A673 (cell line): ENCODE data around the gene AVP. TPM values are rescaled to one million over a fixed set of nuclear protein-coding genes. Genes with fewer than 3 reads are reported as not detected.

Experiments used
- BruUV-seq: library from RNA; stranded (reverse); fragments of 400-500 nt; replicated peaks from 2 replicates; lab custom pipeline; 2021; lab: Mats Ljungman, UMichigan
- CTCF ChIA-PET: fragments of 300-600 bp; sonication (Branson Sonifier 250); formaldehyde crosslinking; loops from one replicate; lab custom pipeline; 2022; ENCODE audit warnings: antibody characterized with exemption; lab: Charles Lee
- POLR2A ChIA-PET: fragments of 300-600 bp; sonication (Branson Sonifier 250); formaldehyde crosslinking; loops from one replicate; lab custom pipeline; 2022; ENCODE audit warnings: antibody characterized with exemption; ENCODE audit not compliant: low non-redundant PET; lab: Charles Lee
- DNase-seq: peaks from one replicate; pipeline ENCODE4 v3.0.0-alpha.2; 2015; ENCODE audit warnings: low spot score
- H3K27ac ChIP-seq: fragments of 200-600 bp; sonication (generic); 2 replicates; pipeline ENCODE4 v1.5.1; 2016; ENCODE audit warnings: mixed run types, low read depth, mild to moderate bottlenecking, mixed read lengths, antibody characterized with exemption, low read length; ENCODE audit not compliant: poor library complexity, severe bottlenecking
- H3K27me3 ChIP-seq: fragments of 200-600 bp; sonication (generic); replicated peaks from 2 replicates; pipeline ENCODE4 v1.6.1; 2017; ENCODE audit warnings: mixed run types, low read depth, mild to moderate bottlenecking, mixed read lengths, antibody characterized with exemption, low read length; ENCODE audit not compliant: insufficient read depth, poor library complexity
- H3K36me3 ChIP-seq: fragments of 200-600 bp; sonication (generic); 2 replicates; pipeline ENCODE4 v1.6.1; 2016; ENCODE audit warnings: mixed run types, mild to moderate bottlenecking, mixed read lengths, antibody characterized with exemption, low read length; ENCODE audit not compliant: insufficient read depth, poor library complexity, severe bottlenecking
- H3K4me1 ChIP-seq: fragments of 200-600 bp; sonication (generic); 2 replicates; pipeline ENCODE4 v1.6.1; 2017; ENCODE audit warnings: mixed run types, mild to moderate bottlenecking, mixed read lengths, antibody characterized with exemption, low read length; ENCODE audit not compliant: insufficient read depth, poor library complexity, severe bottlenecking
- H3K4me3 ChIP-seq: fragments of 200-600 bp; sonication (generic); 2 replicates; pipeline ENCODE4 v1.5.1; 2016; ENCODE audit warnings: low read depth, mixed run types, mild to moderate bottlenecking, mixed read lengths, low read length; ENCODE audit not compliant: poor library complexity, severe bottlenecking
- H3K9me3 ChIP-seq: fragments of 200-600 bp; sonication (generic); 2 replicates; pipeline ENCODE4 v1.6.1; 2016; ENCODE audit warnings: mixed run types, low read depth, mild to moderate bottlenecking, mixed read lengths, antibody characterized with exemption, low read length; ENCODE audit not compliant: poor library complexity, severe bottlenecking
- EZH2 ChIP-seq: fragments of 200-600 bp; sonication (generic); IDR thresholded peaks from 2 replicates; pipeline ENCODE4 v1.6.1; 2017; ENCODE audit warnings: borderline replicate concordance, low read depth, mild to moderate bottlenecking, mixed read lengths, antibody characterized with exemption, low read length; ENCODE audit not compliant: poor library complexity, severe bottlenecking
- intact Hi-C: fragments of 100-400 bp; cut with micrococcal nuclease; formaldehyde crosslinking; loops from one replicate; pipeline ENCODE4 v1.10.0; 2022; ENCODE audit not compliant: unreplicated experiment
- total RNA-seq: library from RNA; stranded (reverse); gene quantifications from 2 replicates; pipeline ENCODE4 v1.2.3, GENCODE V29; 2021
- TF ChIP-seq, protein P1 (sequence below): fragments of 300-800, 200-600 bp; sonication (generic); conservative IDR thresholded peaks from 2 replicates; pipeline ENCODE4 v1.5.1; 2017; ENCODE audit warnings: low read depth, mild to moderate bottlenecking, antibody characterized with exemption, low read length, moderate library complexity, mixed read lengths

Gene AVP
- total RNA-seq, 1 experiment from 2014 or later: not detected

GRCh38 chr20:3085571-3086072, 1.1 kb upstream of the AVP start:
- ChIA-PET CTCF (no interaction called here), POLR2A (no interaction called here)
- no peaks in the 10 kb centered on the region for H3K4me1 ChIP-seq
- H3K4me3 ChIP-seq: no peak overlapping the region
- no peak for TF ChIP-seq EZH2
- TF ChIP-seq, protein P1, sequence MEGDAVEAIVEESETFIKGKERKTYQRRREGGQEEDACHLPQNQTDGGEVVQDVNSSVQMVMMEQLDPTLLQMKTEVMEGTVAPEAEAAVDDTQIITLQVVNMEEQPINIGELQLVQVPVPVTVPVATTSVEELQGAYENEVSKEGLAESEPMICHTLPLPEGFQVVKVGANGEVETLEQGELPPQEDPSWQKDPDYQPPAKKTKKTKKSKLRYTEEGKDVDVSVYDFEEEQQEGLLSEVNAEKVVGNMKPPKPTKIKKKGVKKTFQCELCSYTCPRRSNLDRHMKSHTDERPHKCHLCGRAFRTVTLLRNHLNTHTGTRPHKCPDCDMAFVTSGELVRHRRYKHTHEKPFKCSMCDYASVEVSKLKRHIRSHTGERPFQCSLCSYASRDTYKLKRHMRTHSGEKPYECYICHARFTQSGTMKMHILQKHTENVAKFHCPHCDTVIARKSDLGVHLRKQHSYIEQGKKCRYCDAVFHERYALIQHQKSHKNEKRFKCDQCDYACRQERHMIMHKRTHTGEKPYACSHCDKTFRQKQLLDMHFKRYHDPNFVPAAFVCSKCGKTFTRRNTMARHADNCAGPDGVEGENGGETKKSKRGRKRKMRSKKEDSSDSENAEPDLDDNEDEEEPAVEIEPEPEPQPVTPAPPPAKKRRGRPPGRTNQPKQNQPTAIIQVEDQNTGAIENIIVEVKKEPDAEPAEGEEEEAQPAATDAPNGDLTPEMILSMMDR: no peak
- H3K36me3 ChIP-seq: no peaks in the 10 kb centered on the region
- peaks cover 33% of the 10 kb centered on the region for H3K27me3 ChIP-seq
- H3K9me3 ChIP-seq: no peaks in the 10 kb centered on the region
- BruUV-seq: no TSS peak
- no peak overlapping the region for H3K27ac ChIP-seq
- no peak for DNase-seq
- intact Hi-C loops: no loop called here

DNA sequence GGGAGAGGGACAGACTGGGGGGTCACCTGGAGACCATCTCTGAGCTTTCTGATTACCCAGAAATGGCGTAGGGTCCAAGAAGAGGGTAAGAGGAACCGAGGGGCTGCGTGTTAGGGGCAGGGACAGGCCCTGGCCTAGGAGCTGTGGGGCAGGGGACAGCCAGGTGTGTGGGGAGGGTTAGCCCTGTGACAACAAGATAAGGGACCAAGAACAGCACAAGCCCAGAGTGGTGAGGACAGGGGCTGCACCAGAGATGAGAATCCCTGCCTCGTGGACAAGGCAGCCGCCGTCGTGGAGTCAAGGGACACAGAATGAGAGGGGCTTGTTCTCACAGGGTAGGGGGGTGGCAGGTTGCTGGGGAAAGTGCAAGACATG, 449 bp upstream of the AVP start:
- CTCF ChIA-PET: no interaction called here
- H3K4me3 ChIP-seq: no peak overlapping the region
- H3K27ac ChIP-seq: no peak overlapping the region
- BruUV-seq: no TSS peak
- no peaks in the 10 kb centered on the region for H3K36me3 ChIP-seq
- intact Hi-C loops: no loop called here
- no peaks in the 10 kb centered on the region for H3K4me1 ChIP-seq
- DNase-seq: no peak
- POLR2A ChIA-PET: no interaction called here
- H3K9me3 ChIP-seq: no peaks in the 10 kb centered on the region
- TF ChIP-seq EZH2: no peak
- TF ChIP-seq, protein P1: no peak
- H3K27me3 ChIP-seq: peaks cover 37% of the 10 kb centered on the region

DNA sequence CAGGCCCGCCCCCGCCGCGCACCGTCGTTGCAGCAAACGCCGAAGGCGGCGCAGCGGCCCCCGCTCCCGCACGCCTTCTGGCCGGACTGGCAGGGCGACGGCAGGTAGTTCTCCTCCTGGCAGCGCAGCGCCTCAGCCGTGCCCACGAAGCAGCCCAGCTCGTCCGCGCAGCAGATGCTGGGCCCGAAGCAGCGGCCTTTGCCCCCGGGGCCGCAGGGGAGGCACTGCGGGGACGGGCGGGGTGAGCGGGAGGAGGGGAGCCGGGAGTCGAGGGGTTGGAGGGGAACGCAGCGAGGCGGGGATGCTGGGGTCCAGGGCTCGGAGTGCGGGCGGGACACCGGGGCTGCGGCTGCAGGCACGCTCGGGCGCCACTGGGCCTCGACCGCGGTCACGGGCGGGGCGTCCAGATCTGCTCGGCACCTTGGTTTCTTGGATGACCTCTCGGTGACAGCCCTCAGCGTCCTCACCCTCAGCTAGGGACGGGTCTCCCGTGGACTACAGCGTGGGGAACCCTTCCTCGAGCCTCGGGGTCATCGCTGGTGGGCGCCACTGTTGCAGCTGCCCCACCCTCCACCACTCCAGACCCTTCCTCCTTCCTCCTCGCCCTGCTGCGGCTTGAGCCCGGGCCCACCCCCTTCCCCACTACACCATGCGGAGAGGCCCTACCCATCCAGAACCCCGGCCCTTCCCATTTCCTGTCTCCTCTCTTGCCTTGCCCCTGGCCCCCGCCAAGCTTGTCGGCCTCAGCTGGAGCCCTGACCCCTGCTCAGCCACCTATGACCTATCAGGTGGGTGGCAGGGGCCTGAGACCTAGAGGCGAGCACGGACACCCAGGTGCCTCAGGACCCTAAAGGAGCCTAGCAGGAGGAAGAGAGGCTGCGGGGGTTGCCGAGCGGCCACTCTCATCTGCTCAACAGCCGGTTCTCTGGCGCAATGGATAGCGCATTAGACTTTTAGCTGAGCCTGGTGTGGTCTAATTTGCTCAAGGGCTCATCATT, 1.3 kb downstream of the AVP start:
- no peaks in the 10 kb centered on the region for H3K4me1 ChIP-seq
- H3K4me3 ChIP-seq: no peak overlapping the region
- TF ChIP-seq EZH2: no peak
- TF ChIP-seq, protein P1: no peak
- peaks cover 45% of the 10 kb centered on the region for H3K27me3 ChIP-seq
- ChIA-PET CTCF (no interaction called here), POLR2A (no interaction called here)
- H3K36me3 ChIP-seq: no peaks in the 10 kb centered on the region
- no peak overlapping the region for H3K27ac ChIP-seq
- H3K9me3 ChIP-seq: no peaks in the 10 kb centered on the region
- no peak for DNase-seq
- no TSS peak for BruUV-seq
- intact Hi-C loops: no loop called here
